Measurements from ENCODE around the gene SLC29A2. TPM values are rescaled to one million over a fixed set of nuclear protein-coding genes. Genes with fewer than 3 reads are reported as not detected.

The SLC29A2 gene
- total RNA-seq, 1 experiment from 2014 or later: 36.1 TPM

DNA sequence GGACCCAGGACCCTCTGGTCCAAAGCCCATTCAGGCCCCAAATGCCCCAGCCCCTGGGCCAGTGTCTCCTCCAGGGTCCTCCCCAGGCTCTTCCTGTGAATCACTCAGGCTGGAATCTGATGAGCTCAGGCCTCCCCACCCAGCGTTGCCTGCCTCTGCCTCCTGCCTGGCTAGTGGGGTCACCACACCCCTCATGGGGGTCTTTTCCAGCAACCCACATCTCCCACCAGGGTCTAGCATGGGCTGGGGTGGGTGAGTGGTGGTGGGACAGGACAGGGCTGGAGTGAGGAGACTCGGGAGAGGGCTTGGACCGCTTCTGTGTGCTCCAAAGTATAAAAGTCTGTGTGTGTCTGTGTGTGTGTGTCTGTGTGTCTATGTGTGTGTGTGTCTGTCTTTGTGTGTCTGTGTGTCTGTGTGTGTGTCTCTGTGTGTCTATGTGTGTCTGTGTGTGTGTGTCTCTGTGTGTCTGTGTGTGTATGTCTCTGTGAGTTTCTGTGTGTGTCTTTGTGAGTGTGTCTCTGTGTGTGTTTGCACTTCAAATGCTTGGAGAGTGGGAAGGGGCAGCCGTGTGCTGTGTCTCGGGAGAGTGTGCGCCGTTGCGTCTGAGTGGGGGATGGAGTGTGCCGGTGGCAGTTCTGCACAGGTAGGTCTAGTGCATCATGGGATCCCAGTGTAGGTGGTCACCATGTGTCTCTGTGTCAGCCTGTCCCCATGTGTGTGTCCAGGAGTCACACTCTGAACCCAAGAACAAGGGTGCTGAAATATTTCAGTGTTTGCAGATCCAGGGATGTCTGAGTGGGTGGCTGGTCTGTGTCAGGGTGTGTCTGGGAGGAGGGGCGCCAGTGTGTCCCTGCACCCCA lies 44.2 kb downstream of the SLC29A2 start:
- Histone ChIP-seq H3K27me3 (ENCODE audit: insufficient read depth, low read depth) (no peaks in the 10 kb centered on the region), H3K4me1 (replicated peaks; ENCODE audit: insufficient read depth) (peaks cover 34% of the 10 kb centered on the region), H3K9me2 (ENCODE audit: insufficient read depth) (no peaks in the 10 kb centered on the region), H3K4me2 (peak overlapping the region; percentile 26; the same call in 1 of the 2 replicates), H3K9me3 (ENCODE audit: insufficient read depth, low read depth) (no peaks in the 10 kb centered on the region), H2AFZ (no peak overlapping the region), H3K4me3 (no peak overlapping the region), H3K79me2 (ENCODE audit: low read depth) (no peaks in the 10 kb centered on the region), H4K20me1 (ENCODE audit: insufficient read depth) (no peaks in the 10 kb centered on the region), H3F3A (ENCODE audit: insufficient read depth, low read depth) (peaks cover 10% of the 10 kb centered on the region; the same call in 1 of the 2 replicates), H3K27ac (no peak overlapping the region), H3K36me3 (ENCODE audit: low read depth) (no peaks in the 10 kb centered on the region)
- ChIA-PET CTCF (interaction anchor here (0.6 to 1.0 kb wide), 3 partner anchors 15 to 228 kb away, joined by 3 to 23 read pairs (median 5); no protein-coding TSS in a partner anchor), POLR2A (ENCODE audit: unreplicated experiment) (interaction anchor here (0.6 kb wide), 2 partner anchors 15 to 60 kb away, joined by 4 to 6 read pairs; no protein-coding TSS in a partner anchor)
- intact Hi-C loops (cut with micrococcal nuclease; ENCODE audit: unreplicated experiment): loop anchor here (1.0 kb wide), 1 partner anchor 15 kb away; no protein-coding TSS in a partner anchor
- TF ChIP-seq, protein P1, sequence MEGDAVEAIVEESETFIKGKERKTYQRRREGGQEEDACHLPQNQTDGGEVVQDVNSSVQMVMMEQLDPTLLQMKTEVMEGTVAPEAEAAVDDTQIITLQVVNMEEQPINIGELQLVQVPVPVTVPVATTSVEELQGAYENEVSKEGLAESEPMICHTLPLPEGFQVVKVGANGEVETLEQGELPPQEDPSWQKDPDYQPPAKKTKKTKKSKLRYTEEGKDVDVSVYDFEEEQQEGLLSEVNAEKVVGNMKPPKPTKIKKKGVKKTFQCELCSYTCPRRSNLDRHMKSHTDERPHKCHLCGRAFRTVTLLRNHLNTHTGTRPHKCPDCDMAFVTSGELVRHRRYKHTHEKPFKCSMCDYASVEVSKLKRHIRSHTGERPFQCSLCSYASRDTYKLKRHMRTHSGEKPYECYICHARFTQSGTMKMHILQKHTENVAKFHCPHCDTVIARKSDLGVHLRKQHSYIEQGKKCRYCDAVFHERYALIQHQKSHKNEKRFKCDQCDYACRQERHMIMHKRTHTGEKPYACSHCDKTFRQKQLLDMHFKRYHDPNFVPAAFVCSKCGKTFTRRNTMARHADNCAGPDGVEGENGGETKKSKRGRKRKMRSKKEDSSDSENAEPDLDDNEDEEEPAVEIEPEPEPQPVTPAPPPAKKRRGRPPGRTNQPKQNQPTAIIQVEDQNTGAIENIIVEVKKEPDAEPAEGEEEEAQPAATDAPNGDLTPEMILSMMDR (conservative IDR thresholded peaks at IDR 0.05): no peak
- no peak for TF ChIP-seq EZH2 (IDR thresholded peaks at IDR 0.05; ENCODE audit: low read depth)
- DNase-seq: no peak
- no TSS peak for BruUV-seq (replicated peaks)

DNA sequence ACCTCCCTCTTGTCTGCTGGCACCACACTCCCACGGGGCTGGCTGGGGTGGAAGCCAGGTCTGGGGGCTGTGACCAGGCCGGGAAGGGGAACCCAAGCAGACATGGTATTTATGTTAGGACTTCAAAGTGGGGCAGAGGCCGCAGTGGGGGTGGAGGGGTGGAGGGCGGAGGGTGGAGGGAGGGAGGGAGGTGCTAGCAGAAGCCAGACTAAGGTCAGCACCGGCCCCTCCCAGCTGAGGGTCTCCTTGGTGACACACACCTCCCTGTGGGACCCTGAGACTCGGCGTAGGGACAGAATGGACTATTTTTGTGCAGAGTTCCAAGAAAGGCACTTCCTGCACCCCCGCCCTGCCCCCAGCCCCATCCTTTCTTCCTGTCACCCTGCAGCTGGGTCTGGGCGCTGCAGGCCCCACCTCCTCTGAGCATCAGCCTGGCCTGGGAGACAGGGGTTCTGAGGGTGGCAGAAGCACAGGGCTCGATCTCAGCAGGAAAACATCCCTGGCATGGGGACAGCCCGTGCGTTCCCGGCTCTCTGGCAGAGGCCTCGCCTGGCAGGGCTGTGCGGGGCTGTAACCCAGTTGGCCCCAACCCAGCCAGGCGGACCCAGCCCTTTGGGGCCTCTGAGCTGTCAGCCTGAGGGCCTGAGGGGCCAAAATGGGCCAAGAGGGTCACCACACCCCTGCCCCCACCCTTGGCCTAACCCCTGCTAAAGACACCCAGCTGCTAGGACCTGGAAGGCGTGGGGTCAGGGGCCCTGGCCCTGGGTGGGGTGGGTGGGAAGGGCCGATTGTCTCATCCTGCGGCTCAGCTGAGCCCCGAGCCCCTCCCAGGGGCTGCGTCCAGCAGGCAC lies 45.1 kb downstream of the SLC29A2 start:
- no peaks in the 10 kb centered on the region for H3K9me3 ChIP-seq (ENCODE audit: insufficient read depth, low read depth)
- H3K4me2 ChIP-seq: peak overlapping the region; percentile 31; the same call in 1 of the 2 replicates
- no peaks in the 10 kb centered on the region for H3K36me3 ChIP-seq (ENCODE audit: low read depth)
- no peaks in the 10 kb centered on the region for H3K27me3 ChIP-seq (ENCODE audit: insufficient read depth, low read depth)
- H4K20me1 ChIP-seq (ENCODE audit: insufficient read depth): no peaks in the 10 kb centered on the region
- no peak overlapping the region for H3K4me3 ChIP-seq
- TF ChIP-seq, protein P1 (conservative IDR thresholded peaks at IDR 0.05): no peak
- no peak for TF ChIP-seq EZH2 (IDR thresholded peaks at IDR 0.05; ENCODE audit: low read depth)
- peak in 1 of 2 experiments; percentile 38 for DNase-seq
- peaks cover 10% of the 10 kb centered on the region; the same call in 1 of the 2 replicates for H3F3A ChIP-seq (ENCODE audit: insufficient read depth, low read depth)
- intact Hi-C loops (cut with micrococcal nuclease; ENCODE audit: unreplicated experiment): no loop called here
- no peak overlapping the region for H3K27ac ChIP-seq
- no peak overlapping the region for H2AFZ ChIP-seq
- ChIA-PET CTCF (interaction anchor here (0.6 to 1.0 kb wide), 3 partner anchors 14 to 229 kb away, joined by 3 to 23 read pairs (median 5); no protein-coding TSS in a partner anchor), POLR2A (ENCODE audit: unreplicated experiment) (interaction anchor here (0.6 kb wide), 1 partner anchor 59 kb away, joined by 6 read pairs; no protein-coding TSS in a partner anchor)
- BruUV-seq (replicated peaks): no TSS peak
- peaks cover 34% of the 10 kb centered on the region for H3K4me1 ChIP-seq (replicated peaks; ENCODE audit: insufficient read depth)
- no peaks in the 10 kb centered on the region for H3K9me2 ChIP-seq (ENCODE audit: insufficient read depth)
- H3K79me2 ChIP-seq (ENCODE audit: low read depth): no peaks in the 10 kb centered on the region

DNA sequence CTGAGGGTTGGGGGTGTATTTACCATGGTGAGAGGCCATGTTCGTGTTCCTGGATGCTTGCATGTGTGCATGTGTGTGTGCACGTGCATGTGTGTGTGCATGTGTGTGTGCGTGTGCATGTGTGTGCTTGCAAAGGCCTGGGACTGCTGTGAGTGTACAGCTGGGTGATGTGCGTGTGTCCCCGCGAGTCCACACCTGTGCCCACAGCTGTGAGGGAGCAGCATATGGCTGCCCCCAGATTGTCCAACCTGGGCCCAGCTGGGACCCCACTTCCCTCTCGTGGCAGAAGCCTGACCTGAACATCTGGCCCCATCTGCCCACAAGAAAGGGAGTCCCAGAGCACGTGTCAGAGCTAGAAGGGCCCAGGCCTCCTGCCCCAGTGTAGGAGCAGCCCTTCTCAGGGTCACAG lies 46.3 kb downstream of the SLC29A2 start:
- intact Hi-C loops (cut with micrococcal nuclease; ENCODE audit: unreplicated experiment): no loop called here
- H3K79me2 ChIP-seq (ENCODE audit: low read depth): no peaks in the 10 kb centered on the region
- no peaks in the 10 kb centered on the region for H4K20me1 ChIP-seq (ENCODE audit: insufficient read depth)
- peaks cover 34% of the 10 kb centered on the region for H3K4me1 ChIP-seq (replicated peaks; ENCODE audit: insufficient read depth)
- no peak for DNase-seq
- H3K4me2 ChIP-seq: no peak overlapping the region
- CTCF ChIA-PET: interaction anchor here (0.6 kb wide), 1 partner anchor 38 kb away, joined by 4 read pairs; no protein-coding TSS in a partner anchor
- POLR2A ChIA-PET (ENCODE audit: unreplicated experiment): no interaction called here
- no peak overlapping the region for H2AFZ ChIP-seq
- BruUV-seq (replicated peaks): no TSS peak
- peaks cover under 1% of the 10 kb centered on the region; the same call in 1 of the 2 replicates for H3K9me3 ChIP-seq (ENCODE audit: insufficient read depth, low read depth)
- no peaks in the 10 kb centered on the region for H3K36me3 ChIP-seq (ENCODE audit: low read depth)
- no peaks in the 10 kb centered on the region for H3K9me2 ChIP-seq (ENCODE audit: insufficient read depth)
- H3K27me3 ChIP-seq (ENCODE audit: insufficient read depth, low read depth): 0 out of 2 replicates have a peak, but pooled peaks cover 7% of the 10 kb centered on the region
- peaks cover 4% of the 10 kb centered on the region; the same call in 1 of the 2 replicates for H3F3A ChIP-seq (ENCODE audit: insufficient read depth, low read depth)
- TF ChIP-seq, protein P1 (conservative IDR thresholded peaks at IDR 0.05): no peak
- no peak for TF ChIP-seq EZH2 (IDR thresholded peaks at IDR 0.05; ENCODE audit: low read depth)
- no peak overlapping the region for H3K27ac ChIP-seq
- no peak overlapping the region for H3K4me3 ChIP-seq

Measured in PC-9 (cell line).